ENCODE data around the gene TGFB3.

TGFB3 gene

DNA sequence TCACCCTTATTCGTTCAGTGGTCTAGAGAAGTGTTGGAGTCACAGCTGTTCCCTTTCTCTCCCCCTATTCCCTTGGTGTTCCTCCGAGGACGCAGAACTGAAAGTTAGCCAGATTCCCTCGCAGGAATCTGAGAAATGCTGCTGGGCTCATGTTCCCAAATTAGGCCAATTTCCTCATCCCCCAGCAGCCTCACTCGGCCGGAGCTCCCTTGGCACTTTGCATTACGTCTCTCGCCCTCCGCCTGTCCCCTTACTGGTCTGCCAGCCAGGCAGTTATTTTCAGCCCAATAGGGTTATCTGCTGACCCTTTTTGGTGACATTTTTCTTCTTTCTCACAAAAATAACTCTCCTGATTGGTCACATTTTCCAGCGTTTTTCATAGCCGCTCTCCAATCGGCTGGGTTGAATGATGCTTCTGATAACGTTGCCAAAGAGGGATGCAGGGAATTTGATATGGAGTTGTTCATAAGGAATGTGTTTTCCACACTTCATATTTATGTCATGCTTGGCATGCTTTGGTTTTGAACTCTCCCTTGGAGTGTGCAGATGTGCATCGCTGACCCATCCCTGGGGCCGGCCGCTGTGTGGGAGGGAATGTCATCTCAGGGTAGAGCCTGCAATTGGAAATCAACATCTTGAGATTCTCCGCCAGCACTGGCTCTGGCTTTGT lies 13.7 kb upstream of the TGFB3 start:
- no peak overlapping the region for H2BK5ac ChIP-seq (ENCODE audit: low read length)
- no peaks in the 10 kb centered on the region for H3K79me1 ChIP-seq (ENCODE audit: low read depth, low read length)
- H2AFZ ChIP-seq (ENCODE audit: low read length) = no peak overlapping the region
- H3K27ac ChIP-seq (replicated peaks; ENCODE audit: low read length) = no peak overlapping the region
- H3K27me3 ChIP-seq (ENCODE audit: control insufficient read depth in 3 of 3, insufficient read depth in 3 of 3, low read depth in 1 of 3, low read length in 3 of 3) = no peaks in the 10 kb centered on the region
- no peak overlapping the region for H3K23ac ChIP-seq (ENCODE audit: low read depth, low read length, poor library complexity)
- no peak overlapping the region for H3K4ac ChIP-seq (ENCODE audit: low read length)
- H3K36me3 ChIP-seq (replicated peaks in 1 of 2; ENCODE audit: control insufficient read depth in 2 of 2, insufficient read depth in 2 of 2, low read length in 2 of 2) = peaks cover 9 to 90% of the 10 kb centered on the region in 2 donors
- no peaks in the 10 kb centered on the region for H3K4me1 ChIP-seq (ENCODE audit: control insufficient read depth in 2 of 2, insufficient read depth in 1 of 2, low read depth in 1 of 2, low read length in 2 of 2)
- no peak overlapping the region for H3K9ac ChIP-seq (ENCODE audit: low read depth, low read length, poor library complexity)
- H3K18ac ChIP-seq (ENCODE audit: low read length) = no peak overlapping the region
- no peak overlapping the region for H3K4me3 ChIP-seq (ENCODE audit: low read length in 2 of 2)
- H2BK12ac ChIP-seq (ENCODE audit: low read length) = no peak overlapping the region
- H3K14ac ChIP-seq (ENCODE audit: low read length) = no peak overlapping the region
- no peak overlapping the region for H2AK5ac ChIP-seq (ENCODE audit: low read depth, low read length)
- no CpG with 5 or more reads among the region's 17 CpGs for WGBS, 2 donors (ENCODE audit: extremely low coverage in 2 of 2, insufficient read length in 2 of 2, insufficient replicate concordance in 1 of 2)
- no peak for DNase-seq (ENCODE audit: low spot score)
- H3K9me3 ChIP-seq (replicated peaks in 1 of 2; ENCODE audit: control insufficient read depth in 2 of 2, insufficient read depth in 1 of 2, low read depth in 1 of 2, low read length in 2 of 2) = no peaks in the 10 kb centered on the region
- H4K8ac ChIP-seq (ENCODE audit: low read depth, low read length) = no peak overlapping the region
- no peak overlapping the region for H3K4me2 ChIP-seq (ENCODE audit: insufficient read depth, low read length, poor library complexity, severe bottlenecking)
- no peak overlapping the region for H4K91ac ChIP-seq (ENCODE audit: low read depth, low read length, poor library complexity)
- no peak overlapping the region for H2BK15ac ChIP-seq (ENCODE audit: low read length)
- no peak overlapping the region for H2BK120ac ChIP-seq (ENCODE audit: low read depth, low read length)

- no peak overlapping the region for H3K9ac ChIP-seq (ENCODE audit: low read depth, low read length, poor library complexity)
- no peak overlapping the region for H2BK5ac ChIP-seq (ENCODE audit: low read length)
- no peak overlapping the region for H3K4me3 ChIP-seq (ENCODE audit: low read length in 2 of 2)
- H3K4ac ChIP-seq (ENCODE audit: low read length) = no peak overlapping the region
- WGBS, 2 donors (ENCODE audit: extremely low coverage in 2 of 2, insufficient read length in 2 of 2, insufficient replicate concordance in 1 of 2) = no CpG with 5 or more reads among the region's 1 CpG
- H2BK12ac ChIP-seq (ENCODE audit: low read length) = no peak overlapping the region
- no peaks in the 10 kb centered on the region for H3K4me1 ChIP-seq (ENCODE audit: control insufficient read depth in 2 of 2, insufficient read depth in 1 of 2, low read depth in 1 of 2, low read length in 2 of 2)
- no peak overlapping the region for H2AK5ac ChIP-seq (ENCODE audit: low read depth, low read length)
- no peak overlapping the region for H2AFZ ChIP-seq (ENCODE audit: low read length)
- no peak for DNase-seq (ENCODE audit: low spot score)
- H3K27me3 ChIP-seq (ENCODE audit: control insufficient read depth in 3 of 3, insufficient read depth in 3 of 3, low read depth in 1 of 3, low read length in 3 of 3) = no peaks in the 10 kb centered on the region
- H3K9me3 ChIP-seq (replicated peaks in 1 of 2; ENCODE audit: control insufficient read depth in 2 of 2, insufficient read depth in 1 of 2, low read depth in 1 of 2, low read length in 2 of 2) = no peaks in the 10 kb centered on the region
- no peak overlapping the region for H3K14ac ChIP-seq (ENCODE audit: low read length)
- H3K18ac ChIP-seq (ENCODE audit: low read length) = no peak overlapping the region
- peaks cover 14 to 94% of the 10 kb centered on the region in 2 donors for H3K36me3 ChIP-seq (replicated peaks in 1 of 2; ENCODE audit: control insufficient read depth in 2 of 2, insufficient read depth in 2 of 2, low read length in 2 of 2)
- H2BK120ac ChIP-seq (ENCODE audit: low read depth, low read length) = no peak overlapping the region
- no peaks in the 10 kb centered on the region for H3K79me1 ChIP-seq (ENCODE audit: low read depth, low read length)
- no peak overlapping the region for H2BK15ac ChIP-seq (ENCODE audit: low read length)
- no peak overlapping the region for H3K4me2 ChIP-seq (ENCODE audit: insufficient read depth, low read length, poor library complexity, severe bottlenecking)
- no peak overlapping the region for H3K23ac ChIP-seq (ENCODE audit: low read depth, low read length, poor library complexity)
- no peak overlapping the region for H3K27ac ChIP-seq (replicated peaks; ENCODE audit: low read length)
- no peak overlapping the region for H4K8ac ChIP-seq (ENCODE audit: low read depth, low read length)
- H4K91ac ChIP-seq (ENCODE audit: low read depth, low read length, poor library complexity) = no peak overlapping the region
Observed at GRCh38 chr14:75993567-75994041, 11.8 kb upstream of the TGFB3 start.

DNA sequence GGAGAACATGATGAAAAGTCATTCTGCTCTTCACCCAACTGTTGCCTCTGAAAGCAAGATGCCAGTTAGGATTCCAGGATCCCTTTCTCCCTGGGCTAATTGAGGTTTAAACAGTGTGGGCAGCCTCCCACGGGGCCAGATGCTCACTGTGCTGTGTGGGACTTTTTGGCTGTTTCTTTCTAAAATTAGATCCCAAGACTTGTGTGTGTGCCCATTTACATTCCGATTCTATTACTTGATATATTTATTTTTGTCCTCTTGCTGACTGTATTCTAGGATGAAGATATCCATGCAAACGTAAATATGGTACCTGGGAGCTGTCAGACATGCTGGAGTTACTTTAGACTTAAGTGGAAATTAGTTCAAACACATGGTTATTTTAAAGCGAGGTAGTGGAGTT lies 10.0 kb upstream of the TGFB3 start:
- H3K36me3 ChIP-seq (replicated peaks in 1 of 2; ENCODE audit: control insufficient read depth in 2 of 2, insufficient read depth in 2 of 2, low read length in 2 of 2) = peaks cover 11 to 76% of the 10 kb centered on the region in 2 donors
- DNase-seq (ENCODE audit: low spot score) = no peak
- no peak overlapping the region for H3K4ac ChIP-seq (ENCODE audit: low read length)
- H3K23ac ChIP-seq (ENCODE audit: low read depth, low read length, poor library complexity) = no peak overlapping the region
- H4K8ac ChIP-seq (ENCODE audit: low read depth, low read length) = no peak overlapping the region
- no peak overlapping the region for H2AFZ ChIP-seq (ENCODE audit: low read length)
- H4K91ac ChIP-seq (ENCODE audit: low read depth, low read length, poor library complexity) = no peak overlapping the region
- H3K18ac ChIP-seq (ENCODE audit: low read length) = no peak overlapping the region
- H3K14ac ChIP-seq (ENCODE audit: low read length) = no peak overlapping the region
- no peaks in the 10 kb centered on the region for H3K27me3 ChIP-seq (ENCODE audit: control insufficient read depth in 3 of 3, insufficient read depth in 3 of 3, low read depth in 1 of 3, low read length in 3 of 3)
- H3K9ac ChIP-seq (ENCODE audit: low read depth, low read length, poor library complexity) = no peak overlapping the region
- H2AK5ac ChIP-seq (ENCODE audit: low read depth, low read length) = no peak overlapping the region
- no peak overlapping the region for H2BK120ac ChIP-seq (ENCODE audit: low read depth, low read length)
- H3K27ac ChIP-seq (replicated peaks; ENCODE audit: low read length) = no peak overlapping the region
- no peaks in the 10 kb centered on the region for H3K4me1 ChIP-seq (ENCODE audit: control insufficient read depth in 2 of 2, insufficient read depth in 1 of 2, low read depth in 1 of 2, low read length in 2 of 2)
- no peak overlapping the region for H2BK12ac ChIP-seq (ENCODE audit: low read length)
- WGBS, 2 donors (ENCODE audit: extremely low coverage in 2 of 2, insufficient read length in 2 of 2, insufficient replicate concordance in 1 of 2) = no CpG with 5 or more reads among the region's 4 CpGs
- no peak overlapping the region for H3K4me3 ChIP-seq (ENCODE audit: low read length in 2 of 2)
- no peaks in the 10 kb centered on the region for H3K9me3 ChIP-seq (replicated peaks in 1 of 2; ENCODE audit: control insufficient read depth in 2 of 2, insufficient read depth in 1 of 2, low read depth in 1 of 2, low read length in 2 of 2)
- no peak overlapping the region for H3K4me2 ChIP-seq (ENCODE audit: insufficient read depth, low read length, poor library complexity, severe bottlenecking)
- H2BK15ac ChIP-seq (ENCODE audit: low read length) = no peak overlapping the region
- no peaks in the 10 kb centered on the region for H3K79me1 ChIP-seq (ENCODE audit: low read depth, low read length)
- H2BK5ac ChIP-seq (ENCODE audit: low read length) = no peak overlapping the region

DNA sequence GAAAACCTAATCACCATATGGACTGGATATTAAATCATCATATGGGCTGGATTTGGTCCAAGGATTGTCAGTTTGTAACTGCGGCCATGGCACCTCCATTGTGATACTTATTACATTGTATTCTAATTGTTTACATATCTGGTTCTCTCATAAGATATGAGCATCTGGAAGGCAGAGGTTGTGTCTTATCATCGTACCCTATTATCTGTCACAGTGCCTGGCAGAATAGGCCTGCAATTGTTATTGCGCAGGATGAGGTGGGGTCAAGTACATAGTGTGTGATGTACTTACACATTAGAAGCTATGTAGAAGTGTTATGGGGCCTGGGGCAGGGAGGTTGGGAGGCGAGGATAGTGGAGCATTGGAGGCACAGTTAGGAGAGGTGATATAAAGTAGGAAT lies 8.5 kb upstream of the TGFB3 start:
- H3K4me3 ChIP-seq (ENCODE audit: low read length in 2 of 2) = no peak overlapping the region
- H3K36me3 ChIP-seq (replicated peaks in 1 of 2; ENCODE audit: control insufficient read depth in 2 of 2, insufficient read depth in 2 of 2, low read length in 2 of 2) = peaks cover 11 to 61% of the 10 kb centered on the region in 2 donors
- no peak overlapping the region for H2AFZ ChIP-seq (ENCODE audit: low read length)
- H2BK12ac ChIP-seq (ENCODE audit: low read length) = no peak overlapping the region
- H3K79me1 ChIP-seq (ENCODE audit: low read depth, low read length) = peaks cover 1% of the 10 kb centered on the region
- H3K9ac ChIP-seq (ENCODE audit: low read depth, low read length, poor library complexity) = no peak overlapping the region
- no peak overlapping the region for H2BK15ac ChIP-seq (ENCODE audit: low read length)
- WGBS, 2 donors (ENCODE audit: extremely low coverage in 2 of 2, insufficient read length in 2 of 2, insufficient replicate concordance in 1 of 2) = no CpG with 5 or more reads among the region's 4 CpGs
- no peak overlapping the region for H3K4ac ChIP-seq (ENCODE audit: low read length)
- H3K9me3 ChIP-seq (replicated peaks in 1 of 2; ENCODE audit: control insufficient read depth in 2 of 2, insufficient read depth in 1 of 2, low read depth in 1 of 2, low read length in 2 of 2) = no peaks in the 10 kb centered on the region
- H3K18ac ChIP-seq (ENCODE audit: low read length) = no peak overlapping the region
- H3K14ac ChIP-seq (ENCODE audit: low read length) = no peak overlapping the region
- no peak overlapping the region for H4K91ac ChIP-seq (ENCODE audit: low read depth, low read length, poor library complexity)
- no peak overlapping the region for H3K27ac ChIP-seq (replicated peaks; ENCODE audit: low read length)
- H2BK120ac ChIP-seq (ENCODE audit: low read depth, low read length) = no peak overlapping the region
- H2BK5ac ChIP-seq (ENCODE audit: low read length) = no peak overlapping the region
- no peak for DNase-seq (ENCODE audit: low spot score)
- H3K4me2 ChIP-seq (ENCODE audit: insufficient read depth, low read length, poor library complexity, severe bottlenecking) = no peak overlapping the region
- peaks cover 0 to 1% of the 10 kb centered on the region in 2 donors for H3K4me1 ChIP-seq (ENCODE audit: control insufficient read depth in 2 of 2, insufficient read depth in 1 of 2, low read depth in 1 of 2, low read length in 2 of 2)
- H2AK5ac ChIP-seq (ENCODE audit: low read depth, low read length) = no peak overlapping the region
- H3K23ac ChIP-seq (ENCODE audit: low read depth, low read length, poor library complexity) = no peak overlapping the region
- no peak overlapping the region for H4K8ac ChIP-seq (ENCODE audit: low read depth, low read length)
- H3K27me3 ChIP-seq (ENCODE audit: control insufficient read depth in 3 of 3, insufficient read depth in 3 of 3, low read depth in 1 of 3, low read length in 3 of 3) = no peaks in the 10 kb centered on the region
